Measurements from ENCODE around the gene SMIM20. TPM values are rescaled to one million over a fixed set of nuclear protein-coding genes. Genes with fewer than 3 reads are reported as not detected.

Gene SMIM20
- total RNA-seq, 1 donor: 46.0 TPM

GRCh38 chr4:25948051-25948450 lies 34.0 kb downstream of the SMIM20 start:
- no peak for DNase-seq (ENCODE audit: low read depth)
- no peak for TF ChIP-seq CTCF (IDR thresholded peaks at IDR 0.05; ENCODE audit: insufficient read depth, low read length)
- H3K4me3 ChIP-seq (ENCODE audit: low read depth, low read length): no peak overlapping the region

GRCh38 chr4:25949173-25949748 lies 35.2 kb downstream of the SMIM20 start:
- no peak for TF ChIP-seq CTCF (IDR thresholded peaks at IDR 0.05; ENCODE audit: insufficient read depth, low read length)

GRCh38 chr4:25949994-25950393 lies 36.0 kb downstream of the SMIM20 start:
- no peak overlapping the region for H3K4me3 ChIP-seq (ENCODE audit: low read depth, low read length)
- no peak for TF ChIP-seq CTCF (IDR thresholded peaks at IDR 0.05; ENCODE audit: insufficient read depth, low read length)
- DNase-seq (ENCODE audit: low read depth): no peak

More at GRCh38 chr4:25949173-25949748, 35.2 kb downstream of the SMIM20 start:
- no peak overlapping the region for H3K4me3 ChIP-seq (ENCODE audit: low read depth, low read length)
- DNase-seq (ENCODE audit: low read depth): no peak

GRCh38 chr4:25950461-25951389 lies 36.7 kb downstream of the SMIM20 start:
- no peak overlapping the region for H3K4me3 ChIP-seq (ENCODE audit: low read depth, low read length)
- DNase-seq (ENCODE audit: low read depth): no peak
- no peak for TF ChIP-seq CTCF (IDR thresholded peaks at IDR 0.05; ENCODE audit: insufficient read depth, low read length)

- H3K4me3 ChIP-seq (ENCODE audit: low read depth, low read length): no peak overlapping the region
- TF ChIP-seq CTCF (IDR thresholded peaks at IDR 0.05; ENCODE audit: insufficient read depth, low read length): no peak
- DNase-seq (ENCODE audit: low read depth): no peak
Observed at GRCh38 chr4:25951390-25951952, 37.5 kb downstream of the SMIM20 start.

GRCh38 chr4:25953740-25954139 lies 39.7 kb downstream of the SMIM20 start:
- peak; percentile 40 for TF ChIP-seq CTCF (IDR thresholded peaks at IDR 0.05; ENCODE audit: insufficient read depth, low read length)
- H3K4me3 ChIP-seq (ENCODE audit: low read depth, low read length): no peak overlapping the region
- DNase-seq (ENCODE audit: low read depth): peak; percentile 70

Measured in fibroblast of the aortic adventitia (primary cell).